ENCODE results near the gene CALB2. TPM values are rescaled to one million over a fixed set of nuclear protein-coding genes. Genes with fewer than 3 reads are reported as not detected.
"Not testable (repeated sequence)": the region's sequence is repeated elsewhere in the genome, so short reads cannot be mapped to it uniquely, and the experiment has no call there.

Gene CALB2
- total RNA-seq, 2 experiments from 2014 or later, result not detected

- intact Hi-C loops (cut with micrococcal nuclease; ENCODE audit: unreplicated experiment), result no loop called here
- no peaks in the 10 kb centered on the region for H3K4me1 ChIP-seq (ENCODE audit: insufficient read depth, low read length, poor library complexity, severe bottlenecking)
- H3K4me2 ChIP-seq (ENCODE audit: low read length), result no peak overlapping the region
- H3K9me3 ChIP-seq (ENCODE audit: low read length), result no peaks in the 10 kb centered on the region
- no peaks in the 10 kb centered on the region for H3K9me2 ChIP-seq (ENCODE audit: insufficient read depth, low read length)
- no peak for DNase-seq (ENCODE audit: low spot score)
- CTCF ChIA-PET (ENCODE audit: unreplicated experiment), result no interaction called here
- H2AFZ ChIP-seq (ENCODE audit: low read length), result no peak overlapping the region
- H3K79me2 ChIP-seq (ENCODE audit: insufficient read depth, low read depth, low read length), result no peaks in the 10 kb centered on the region
- no peak overlapping the region for H3K27ac ChIP-seq (ENCODE audit: low read depth, low read length, poor library complexity, severe bottlenecking)
- POLR2A ChIA-PET, result no interaction called here
- no TSS peak for BruUV-seq (replicated peaks)
- H4K20me1 ChIP-seq (ENCODE audit: insufficient read depth, low read length), result no peaks in the 10 kb centered on the region
- H3K4me3 ChIP-seq (ENCODE audit: low read depth, low read length, poor library complexity, severe bottlenecking), result no peak overlapping the region
- TF ChIP-seq, protein P1, sequence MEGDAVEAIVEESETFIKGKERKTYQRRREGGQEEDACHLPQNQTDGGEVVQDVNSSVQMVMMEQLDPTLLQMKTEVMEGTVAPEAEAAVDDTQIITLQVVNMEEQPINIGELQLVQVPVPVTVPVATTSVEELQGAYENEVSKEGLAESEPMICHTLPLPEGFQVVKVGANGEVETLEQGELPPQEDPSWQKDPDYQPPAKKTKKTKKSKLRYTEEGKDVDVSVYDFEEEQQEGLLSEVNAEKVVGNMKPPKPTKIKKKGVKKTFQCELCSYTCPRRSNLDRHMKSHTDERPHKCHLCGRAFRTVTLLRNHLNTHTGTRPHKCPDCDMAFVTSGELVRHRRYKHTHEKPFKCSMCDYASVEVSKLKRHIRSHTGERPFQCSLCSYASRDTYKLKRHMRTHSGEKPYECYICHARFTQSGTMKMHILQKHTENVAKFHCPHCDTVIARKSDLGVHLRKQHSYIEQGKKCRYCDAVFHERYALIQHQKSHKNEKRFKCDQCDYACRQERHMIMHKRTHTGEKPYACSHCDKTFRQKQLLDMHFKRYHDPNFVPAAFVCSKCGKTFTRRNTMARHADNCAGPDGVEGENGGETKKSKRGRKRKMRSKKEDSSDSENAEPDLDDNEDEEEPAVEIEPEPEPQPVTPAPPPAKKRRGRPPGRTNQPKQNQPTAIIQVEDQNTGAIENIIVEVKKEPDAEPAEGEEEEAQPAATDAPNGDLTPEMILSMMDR (conservative IDR thresholded peaks at IDR 0.05; ENCODE audit: low read length), result no peak
- TF ChIP-seq EZH2phosphoT487 (IDR thresholded peaks at IDR 0.05; ENCODE audit: borderline replicate concordance, low read depth, low read length), result no peak
- H3K36me3 ChIP-seq (ENCODE audit: insufficient read depth, low read length), result no peaks in the 10 kb centered on the region
Observed at GRCh38 chr16:71356051-71356740, 2.3 kb upstream of the CALB2 start.

DNA sequence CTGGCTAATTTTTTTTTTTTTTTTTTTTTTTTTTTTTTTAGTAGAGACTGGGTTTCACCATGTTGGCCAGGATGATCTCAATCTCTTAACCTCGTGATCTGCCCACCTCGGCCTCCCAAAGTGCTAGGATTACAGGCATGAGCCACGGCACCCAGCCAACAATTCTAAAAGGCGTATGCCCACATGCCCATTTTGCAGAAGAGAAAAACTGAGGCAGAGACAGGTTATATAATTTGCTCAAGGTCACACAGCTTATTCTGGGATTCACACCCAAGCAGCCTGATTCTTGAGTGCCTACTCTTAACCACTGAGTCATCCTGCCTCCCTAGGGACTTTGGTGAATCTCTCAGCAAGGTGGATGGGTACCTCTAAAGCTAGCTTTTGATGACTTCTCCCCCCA is 1.6 kb upstream of the CALB2 start:
- H3K4me1 ChIP-seq (ENCODE audit: insufficient read depth, low read length, poor library complexity, severe bottlenecking); BruUV-seq (replicated peaks); H3K79me2 ChIP-seq (ENCODE audit: insufficient read depth, low read depth, low read length); DNase-seq (ENCODE audit: low spot score); H3K27ac ChIP-seq (ENCODE audit: low read depth, low read length, poor library complexity, severe bottlenecking); H2AFZ ChIP-seq (ENCODE audit: low read length); intact Hi-C loops (cut with micrococcal nuclease; ENCODE audit: unreplicated experiment); CTCF ChIA-PET (ENCODE audit: unreplicated experiment); H4K20me1 ChIP-seq (ENCODE audit: insufficient read depth, low read length); H3K9me2 ChIP-seq (ENCODE audit: insufficient read depth, low read length); H3K4me3 ChIP-seq (ENCODE audit: low read depth, low read length, poor library complexity, severe bottlenecking); POLR2A ChIA-PET; H3K9me3 ChIP-seq (ENCODE audit: low read length); H3K36me3 ChIP-seq (ENCODE audit: insufficient read depth, low read length); H3K4me2 ChIP-seq (ENCODE audit: low read length): not testable (repeated sequence)

- Histone ChIP-seq H3K36me3 (ENCODE audit: insufficient read depth, low read length) (no peaks in the 10 kb centered on the region), H3K9me2 (ENCODE audit: insufficient read depth, low read length) (no peaks in the 10 kb centered on the region), H4K20me1 (ENCODE audit: insufficient read depth, low read length) (no peaks in the 10 kb centered on the region), H3K4me1 (ENCODE audit: insufficient read depth, low read length, poor library complexity, severe bottlenecking) (no peaks in the 10 kb centered on the region), H3K79me2 (ENCODE audit: insufficient read depth, low read depth, low read length) (no peaks in the 10 kb centered on the region), H3K9me3 (ENCODE audit: low read length) (no peaks in the 10 kb centered on the region), H3K27ac (ENCODE audit: low read depth, low read length, poor library complexity, severe bottlenecking) (no peak overlapping the region), H3K4me2 (ENCODE audit: low read length) (no peak overlapping the region), H2AFZ (ENCODE audit: low read length) (no peak overlapping the region; the same call in 1 of the 2 replicates), H3K4me3 (ENCODE audit: low read depth, low read length, poor library complexity, severe bottlenecking) (no peak overlapping the region)
- TF ChIP-seq, protein P1 (conservative IDR thresholded peaks at IDR 0.05; ENCODE audit: low read length), result no peak
- TF ChIP-seq EZH2phosphoT487 (IDR thresholded peaks at IDR 0.05; ENCODE audit: borderline replicate concordance, low read depth, low read length), result no peak
- intact Hi-C loops (cut with micrococcal nuclease; ENCODE audit: unreplicated experiment), result no loop called here
- ChIA-PET CTCF (ENCODE audit: unreplicated experiment) (no interaction called here), POLR2A (no interaction called here)
- BruUV-seq (replicated peaks), result no TSS peak
- DNase-seq (ENCODE audit: low spot score), result no peak
Observed at GRCh38 chr16:71357681-71358080, 842 bp upstream of the CALB2 start.
